Gastroesophageal sphincter (tissue), 3 donors: Measurements from ENCODE around the gene LEP.

Experiments used
- CTCF ChIP-seq, 4 experiments: fragments of 200-600 bp in 2 of 4; fragments of 450-650 bp in 2 of 4; sonication (generic) in 1 of 4; IDR thresholded peaks; one replicate each; pipeline ENCODE4 v1.5.1; 2017 to 2019; ENCODE audit warnings: antibody characterized with exemption in 4 of 4, mild to moderate bottlenecking in 2 of 4, moderate library complexity in 2 of 4
- POLR2A ChIP-seq, 2 donors: fragments of 450-650 bp; IDR thresholded peaks; one replicate each; pipeline ENCODE4 v1.6.1; 2017; ENCODE audit warnings: antibody characterized with exemption in 2 of 2, mild to moderate bottlenecking in 2 of 2, moderate library complexity in 1 of 2

GRCh38 chr7:128201690-128202085, 39.4 kb upstream of the LEP start:
- TF ChIP-seq CTCF (IDR thresholded peaks at IDR 0.05), result no peak
- TF ChIP-seq POLR2A (IDR thresholded peaks at IDR 0.05), result no peak
